ENCODE data around the gene CMIP. TPM values are rescaled to one million over a fixed set of nuclear protein-coding genes. Genes with fewer than 3 reads are reported as not detected.
A peak's percentile ranks its signal among the peaks of the same experiment; 100 is the strongest.

CMIP gene
- total RNA-seq, 1 donor from 2014 or later = 6.6 TPM

DNA sequence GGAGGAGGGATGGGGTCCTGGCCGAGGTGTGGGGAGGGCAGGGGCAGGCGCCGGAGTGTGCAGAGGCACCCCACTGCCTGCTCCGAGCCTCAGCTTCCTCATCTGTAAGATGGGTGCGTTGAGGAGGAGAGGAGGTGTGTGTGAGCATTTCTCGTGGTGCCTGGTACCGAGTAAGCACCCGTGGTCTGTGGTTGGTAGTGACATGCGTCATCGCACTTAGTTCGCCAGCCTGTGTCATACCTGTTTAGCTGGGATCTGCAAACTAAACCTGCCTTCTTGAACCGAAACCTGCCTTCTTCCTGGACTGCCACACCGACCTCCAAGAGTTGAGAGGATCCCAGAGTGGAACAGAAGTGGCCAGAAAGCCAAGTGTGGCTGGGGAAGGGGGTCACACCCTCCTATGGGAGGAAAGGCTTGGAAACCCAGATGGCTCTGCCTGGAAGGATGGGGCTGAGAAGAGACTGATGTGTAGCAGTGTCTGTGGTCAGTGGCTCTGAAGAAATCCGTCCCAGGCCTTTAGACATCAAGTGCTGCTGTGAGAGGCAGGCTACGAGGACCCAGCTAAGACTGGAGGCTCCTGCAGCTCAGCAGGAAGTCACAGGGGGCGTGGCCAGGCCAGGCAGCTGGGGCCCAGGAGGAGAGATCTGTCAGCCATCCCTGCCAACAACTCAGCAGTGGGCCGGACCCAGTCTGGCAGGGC lies 171.9 kb downstream of the CMIP start:
- H3K36me3 ChIP-seq = no peaks in the 10 kb centered on the region
- peak; percentile 35 for DNase-seq (ENCODE audit: low spot score)
- peaks cover 3% of the 10 kb centered on the region for H3K79me2 ChIP-seq (ENCODE audit: low read depth)
- H3F3A ChIP-seq (ENCODE audit: low read depth) = peaks cover 5% of the 10 kb centered on the region
- Mint-ChIP-seq H3K36me3 (peaks cover 14% of the 10 kb centered on the region), H3K4me3 (no peak overlapping the region), H3K27me3 (ENCODE audit: insufficient read depth, low read depth) (peaks cover 7% of the 10 kb centered on the region), H3K4me1 (peaks cover 19% of the 10 kb centered on the region), H3K9me3 (peaks cover 10% of the 10 kb centered on the region), H3K27ac (no peak overlapping the region)
- peaks cover 20% of the 10 kb centered on the region for H3K4me1 ChIP-seq
- no peaks in the 10 kb centered on the region for H3K9me3 ChIP-seq (ENCODE audit: low read depth)
- no peak overlapping the region for H2AFZ ChIP-seq (replicated peaks)
- H3K27me3 ChIP-seq = no peaks in the 10 kb centered on the region
- no peak overlapping the region for H3K4me2 ChIP-seq
- no peak overlapping the region for H3K4me3 ChIP-seq
- no peak overlapping the region for H3K9ac ChIP-seq
- no peak overlapping the region for H3K27ac ChIP-seq
- no peak for TF ChIP-seq EZH2 (IDR thresholded peaks at IDR 0.05)
- H4K20me1 ChIP-seq (ENCODE audit: low read depth) = peaks cover 45% of the 10 kb centered on the region

DNA sequence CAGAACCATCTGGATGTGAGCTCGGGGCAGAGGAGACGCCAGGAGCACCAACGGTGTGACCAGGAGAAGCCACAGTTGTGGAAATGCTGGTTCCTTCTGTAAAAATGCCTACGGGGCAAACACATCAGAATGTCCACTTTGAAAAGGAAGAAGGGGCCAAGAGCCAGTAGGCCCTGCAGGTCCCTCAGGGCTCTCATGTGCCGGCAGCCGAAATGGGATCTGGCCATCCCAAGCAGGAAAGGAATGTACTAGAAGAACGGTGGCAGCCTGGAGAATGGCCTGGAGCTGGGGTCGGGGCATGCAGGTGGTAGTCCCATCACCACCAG lies 172.4 kb downstream of the CMIP start:
- Mint-ChIP-seq H3K4me3 (no peak overlapping the region), H3K4me1 (peaks cover 15% of the 10 kb centered on the region)
- no peak overlapping the region for H3K4me2 ChIP-seq

DNA sequence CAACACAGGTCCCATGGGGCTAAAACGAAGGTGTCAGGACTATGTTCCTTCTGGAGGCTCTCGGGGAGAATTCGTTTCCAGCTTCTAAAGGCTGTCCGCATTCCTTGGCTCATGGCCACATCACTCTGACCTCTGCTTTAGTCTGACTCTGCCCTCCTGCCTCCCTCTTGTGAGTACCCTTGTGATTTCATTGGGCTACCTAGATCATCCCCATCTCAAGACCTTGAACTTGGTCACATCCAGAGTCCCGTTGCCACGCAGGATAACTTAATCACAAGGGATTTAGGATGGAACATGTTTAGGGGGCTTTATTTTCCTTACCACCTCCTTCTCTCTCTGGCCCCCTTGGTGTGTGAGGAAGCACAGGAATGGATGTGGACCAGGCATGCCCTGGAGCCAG lies 173.6 kb downstream of the CMIP start:
- Mint-ChIP-seq H3K27ac (no peak overlapping the region), H3K9me3 (peaks cover 10% of the 10 kb centered on the region), H3K4me3 (no peak overlapping the region), H3K27me3 (ENCODE audit: insufficient read depth, low read depth) (peaks cover 7% of the 10 kb centered on the region), H3K36me3 (peaks cover 14% of the 10 kb centered on the region), H3K4me1 (peaks cover 15% of the 10 kb centered on the region)
- Histone ChIP-seq H3K27ac (no peak overlapping the region), H3K4me2 (peak overlapping the region; percentile 33), H3K4me1 (peaks cover 15% of the 10 kb centered on the region), H3K79me2 (ENCODE audit: low read depth) (peaks cover 3% of the 10 kb centered on the region), H3K9ac (no peak overlapping the region), H3K9me3 (ENCODE audit: low read depth) (no peaks in the 10 kb centered on the region), H3K36me3 (no peaks in the 10 kb centered on the region), H2AFZ (replicated peaks) (no peak overlapping the region), H3F3A (ENCODE audit: low read depth) (peaks cover 5% of the 10 kb centered on the region), H3K4me3 (no peak overlapping the region), H3K27me3 (no peaks in the 10 kb centered on the region), H4K20me1 (ENCODE audit: low read depth) (peaks cover 32% of the 10 kb centered on the region)
- DNase-seq (ENCODE audit: low spot score) = no peak
- TF ChIP-seq, protein P1, sequence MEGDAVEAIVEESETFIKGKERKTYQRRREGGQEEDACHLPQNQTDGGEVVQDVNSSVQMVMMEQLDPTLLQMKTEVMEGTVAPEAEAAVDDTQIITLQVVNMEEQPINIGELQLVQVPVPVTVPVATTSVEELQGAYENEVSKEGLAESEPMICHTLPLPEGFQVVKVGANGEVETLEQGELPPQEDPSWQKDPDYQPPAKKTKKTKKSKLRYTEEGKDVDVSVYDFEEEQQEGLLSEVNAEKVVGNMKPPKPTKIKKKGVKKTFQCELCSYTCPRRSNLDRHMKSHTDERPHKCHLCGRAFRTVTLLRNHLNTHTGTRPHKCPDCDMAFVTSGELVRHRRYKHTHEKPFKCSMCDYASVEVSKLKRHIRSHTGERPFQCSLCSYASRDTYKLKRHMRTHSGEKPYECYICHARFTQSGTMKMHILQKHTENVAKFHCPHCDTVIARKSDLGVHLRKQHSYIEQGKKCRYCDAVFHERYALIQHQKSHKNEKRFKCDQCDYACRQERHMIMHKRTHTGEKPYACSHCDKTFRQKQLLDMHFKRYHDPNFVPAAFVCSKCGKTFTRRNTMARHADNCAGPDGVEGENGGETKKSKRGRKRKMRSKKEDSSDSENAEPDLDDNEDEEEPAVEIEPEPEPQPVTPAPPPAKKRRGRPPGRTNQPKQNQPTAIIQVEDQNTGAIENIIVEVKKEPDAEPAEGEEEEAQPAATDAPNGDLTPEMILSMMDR (IDR thresholded peaks at IDR 0.05) = no peak
- no peak for TF ChIP-seq EZH2phosphoT487 (IDR thresholded peaks at IDR 0.05)
- TF ChIP-seq EZH2 (IDR thresholded peaks at IDR 0.05) = no peak

More for the DNA sequence above, 172.4 kb downstream of the CMIP start:
- DNase-seq (ENCODE audit: low spot score) = no peak
- H3K27me3 Mint-ChIP-seq (ENCODE audit: insufficient read depth, low read depth) = peaks cover 7% of the 10 kb centered on the region
- Histone ChIP-seq H3K9ac (no peak overlapping the region), H3F3A (ENCODE audit: low read depth) (peaks cover 5% of the 10 kb centered on the region), H3K9me3 (ENCODE audit: low read depth) (no peaks in the 10 kb centered on the region), H3K79me2 (ENCODE audit: low read depth) (peaks cover 3% of the 10 kb centered on the region), H2AFZ (replicated peaks) (no peak overlapping the region), H3K36me3 (no peaks in the 10 kb centered on the region), H3K4me3 (no peak overlapping the region), H4K20me1 (ENCODE audit: low read depth) (peaks cover 41% of the 10 kb centered on the region), H3K4me1 (peaks cover 15% of the 10 kb centered on the region), H3K27me3 (no peaks in the 10 kb centered on the region), H3K27ac (no peak overlapping the region)
- TF ChIP-seq EZH2phosphoT487 (IDR thresholded peaks at IDR 0.05) (no peak), EZH2 (IDR thresholded peaks at IDR 0.05) (no peak)
- TF ChIP-seq, protein P1 (IDR thresholded peaks at IDR 0.05) = no peak
- H3K9me3 Mint-ChIP-seq = peaks cover 10% of the 10 kb centered on the region
- peaks cover 14% of the 10 kb centered on the region for H3K36me3 Mint-ChIP-seq
- H3K27ac Mint-ChIP-seq = no peak overlapping the region

DNA sequence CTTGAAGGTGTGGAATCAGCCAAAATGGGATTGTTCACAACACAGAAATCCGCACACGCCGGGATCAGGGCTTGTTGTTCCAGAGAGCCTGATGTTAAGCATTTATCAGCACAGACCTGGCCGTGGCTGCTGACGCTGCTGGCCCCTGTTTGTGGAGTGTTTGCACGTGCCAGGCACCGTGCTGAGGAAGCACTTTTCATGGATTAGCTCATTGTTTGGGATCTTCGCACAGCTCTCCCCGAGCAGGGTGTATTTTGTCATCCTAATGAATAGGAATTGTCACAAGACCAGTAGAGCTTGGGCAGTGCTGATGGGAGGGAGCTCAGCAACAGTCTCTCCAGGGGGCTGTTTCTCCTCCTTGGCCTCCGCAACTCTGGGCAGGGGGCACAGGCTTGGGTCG lies 174.1 kb downstream of the CMIP start:
- no peak overlapping the region for H3K9ac ChIP-seq

More for the DNA sequence above, 174.1 kb downstream of the CMIP start:
- Histone ChIP-seq H3K4me2 (peak overlapping the region; percentile 33), H3F3A (ENCODE audit: low read depth) (peaks cover 5% of the 10 kb centered on the region), H3K9me3 (ENCODE audit: low read depth) (no peaks in the 10 kb centered on the region), H3K27ac (no peak overlapping the region), H4K20me1 (ENCODE audit: low read depth) (peaks cover 32% of the 10 kb centered on the region), H3K4me1 (peaks cover 15% of the 10 kb centered on the region), H3K27me3 (no peaks in the 10 kb centered on the region), H3K4me3 (no peak overlapping the region), H3K36me3 (no peaks in the 10 kb centered on the region), H3K79me2 (ENCODE audit: low read depth) (peaks cover 5% of the 10 kb centered on the region), H2AFZ (replicated peaks) (no peak overlapping the region)
- peaks cover 7% of the 10 kb centered on the region for H3K27me3 Mint-ChIP-seq (ENCODE audit: insufficient read depth, low read depth)
- TF ChIP-seq EZH2phosphoT487 (IDR thresholded peaks at IDR 0.05) (no peak), EZH2 (IDR thresholded peaks at IDR 0.05) (no peak)
- TF ChIP-seq, protein P1 (IDR thresholded peaks at IDR 0.05) = no peak
- peak; percentile 63 for DNase-seq (ENCODE audit: low spot score)
- H3K27ac Mint-ChIP-seq = no peak overlapping the region
- H3K4me3 Mint-ChIP-seq = no peak overlapping the region
- H3K36me3 Mint-ChIP-seq = peaks cover 14% of the 10 kb centered on the region
- H3K9me3 Mint-ChIP-seq = peaks cover 10% of the 10 kb centered on the region
- peaks cover 19% of the 10 kb centered on the region for H3K4me1 Mint-ChIP-seq

Measured in neural progenitor cell (in vitro differentiated cells).